ENCODE measurements around the gene C19orf33.

The C19orf33 gene

GRCh38 chr19:38273499-38273898 is 30.6 kb upstream of the C19orf33 start:
- no peak overlapping the region for H3K4me3 ChIP-seq (replicated peaks; ENCODE audit: low read depth, low read length)
- DNase-seq (ENCODE audit: extremely low read depth, low read depth): no peak
- TF ChIP-seq, protein P1, sequence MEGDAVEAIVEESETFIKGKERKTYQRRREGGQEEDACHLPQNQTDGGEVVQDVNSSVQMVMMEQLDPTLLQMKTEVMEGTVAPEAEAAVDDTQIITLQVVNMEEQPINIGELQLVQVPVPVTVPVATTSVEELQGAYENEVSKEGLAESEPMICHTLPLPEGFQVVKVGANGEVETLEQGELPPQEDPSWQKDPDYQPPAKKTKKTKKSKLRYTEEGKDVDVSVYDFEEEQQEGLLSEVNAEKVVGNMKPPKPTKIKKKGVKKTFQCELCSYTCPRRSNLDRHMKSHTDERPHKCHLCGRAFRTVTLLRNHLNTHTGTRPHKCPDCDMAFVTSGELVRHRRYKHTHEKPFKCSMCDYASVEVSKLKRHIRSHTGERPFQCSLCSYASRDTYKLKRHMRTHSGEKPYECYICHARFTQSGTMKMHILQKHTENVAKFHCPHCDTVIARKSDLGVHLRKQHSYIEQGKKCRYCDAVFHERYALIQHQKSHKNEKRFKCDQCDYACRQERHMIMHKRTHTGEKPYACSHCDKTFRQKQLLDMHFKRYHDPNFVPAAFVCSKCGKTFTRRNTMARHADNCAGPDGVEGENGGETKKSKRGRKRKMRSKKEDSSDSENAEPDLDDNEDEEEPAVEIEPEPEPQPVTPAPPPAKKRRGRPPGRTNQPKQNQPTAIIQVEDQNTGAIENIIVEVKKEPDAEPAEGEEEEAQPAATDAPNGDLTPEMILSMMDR (IDR thresholded peaks at IDR 0.05; ENCODE audit: low read depth, low read length, missing control alignments): no peak

- DNase-seq (ENCODE audit: extremely low read depth, low read depth): no peak
- no peak overlapping the region for H3K4me3 ChIP-seq (replicated peaks; ENCODE audit: low read depth, low read length)
- TF ChIP-seq, protein P1 (IDR thresholded peaks at IDR 0.05; ENCODE audit: low read depth, low read length, missing control alignments): no peak
Observed at GRCh38 chr19:38274739-38275138, 29.3 kb upstream of the C19orf33 start.

DNA sequence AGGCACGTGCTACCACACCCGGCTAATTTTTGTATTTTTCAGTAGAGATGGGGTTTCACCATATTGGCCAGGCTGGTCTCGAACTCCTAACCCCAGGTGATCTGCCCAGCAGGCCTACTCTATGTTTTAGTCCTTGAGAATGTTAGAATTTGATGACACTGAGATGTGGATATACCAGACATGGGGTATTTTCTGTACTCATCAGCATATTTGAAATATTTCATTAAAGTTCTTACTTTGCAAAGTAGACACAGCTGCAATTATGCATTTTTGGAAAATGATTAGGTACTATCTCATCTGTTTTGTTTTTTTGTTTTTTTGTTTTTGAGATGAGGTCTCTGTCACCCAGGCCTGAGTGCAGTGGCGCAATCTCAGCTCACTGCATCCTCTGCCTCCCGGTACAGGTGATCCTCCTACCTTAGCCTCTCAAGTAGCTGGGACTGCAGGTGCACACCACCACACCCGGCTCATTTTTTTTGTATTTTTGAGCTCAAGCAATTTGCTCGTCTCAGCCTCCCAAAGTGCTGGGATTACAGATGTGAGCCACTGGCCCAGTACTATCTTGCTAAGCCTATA is 27.0 kb upstream of the C19orf33 start:
- no peak for DNase-seq (ENCODE audit: extremely low read depth, low read depth)
- TF ChIP-seq, protein P1 (IDR thresholded peaks at IDR 0.05; ENCODE audit: low read depth, low read length, missing control alignments): no peak
- no peak overlapping the region for H3K4me3 ChIP-seq (replicated peaks; ENCODE audit: low read depth, low read length)

DNA sequence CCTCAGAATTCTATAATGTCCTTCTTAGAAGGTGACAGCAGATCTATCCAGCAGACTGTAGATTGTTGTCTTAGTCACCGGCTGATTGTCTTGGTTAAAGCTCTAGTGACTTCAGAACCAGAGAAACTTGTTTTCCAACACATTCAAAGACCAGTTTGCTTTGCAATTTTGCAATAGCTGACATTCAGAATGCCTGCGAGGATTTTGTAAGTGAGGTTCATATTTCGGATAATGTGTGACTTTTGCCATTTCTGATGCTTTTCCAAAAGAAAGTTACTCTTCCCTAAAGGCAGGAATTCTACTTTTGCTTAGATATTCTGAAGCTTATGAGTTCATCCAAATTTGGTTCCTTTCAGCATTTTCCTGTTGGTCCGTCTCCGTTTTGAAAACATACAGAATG is 26.5 kb upstream of the C19orf33 start:
- no peak for DNase-seq (ENCODE audit: extremely low read depth, low read depth)
- TF ChIP-seq, protein P1 (IDR thresholded peaks at IDR 0.05; ENCODE audit: low read depth, low read length, missing control alignments): no peak
- no peak overlapping the region for H3K4me3 ChIP-seq (replicated peaks; ENCODE audit: low read depth, low read length)

- TF ChIP-seq, protein P1 (IDR thresholded peaks at IDR 0.05; ENCODE audit: low read depth, low read length, missing control alignments): no peak
- DNase-seq (ENCODE audit: extremely low read depth, low read depth): no peak
- no peak overlapping the region for H3K4me3 ChIP-seq (replicated peaks; ENCODE audit: low read depth, low read length)
Observed at GRCh38 chr19:38277969-38278680, 25.9 kb upstream of the C19orf33 start.

DNA sequence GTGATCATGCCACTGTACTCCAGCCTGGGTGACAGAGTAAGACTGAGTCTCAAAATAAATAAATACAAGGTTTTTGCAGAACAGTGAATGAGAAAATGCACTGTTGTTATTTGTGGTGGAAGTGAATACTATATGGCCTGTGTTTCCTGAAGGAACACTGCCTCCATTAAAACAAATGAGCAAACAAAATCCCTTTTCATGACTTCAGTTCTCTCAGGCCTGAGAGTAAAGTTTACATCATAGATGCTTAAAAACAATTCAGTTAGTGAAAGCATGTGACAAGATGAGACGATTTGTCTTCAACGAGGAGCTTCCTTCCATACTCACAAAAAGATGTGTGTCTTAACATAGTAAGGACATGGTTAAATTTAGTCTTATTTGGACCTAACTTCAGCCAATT is 25.3 kb upstream of the C19orf33 start:
- no peak for DNase-seq (ENCODE audit: extremely low read depth, low read depth)
- H3K4me3 ChIP-seq (replicated peaks; ENCODE audit: low read depth, low read length): no peak overlapping the region
- TF ChIP-seq, protein P1 (IDR thresholded peaks at IDR 0.05; ENCODE audit: low read depth, low read length, missing control alignments): no peak
